Measurements from ENCODE around the gene ANKRD28.

ANKRD28 gene

GRCh38 chr3:15798533-15799245 is 910 bp upstream of the ANKRD28 start:
- Histone ChIP-seq H3K27me3 (ENCODE audit: insufficient read depth, low read depth) (no peaks in the 10 kb centered on the region), H3K36me3 (ENCODE audit: insufficient read depth) (no peaks in the 10 kb centered on the region), H3K4me3 (IDR thresholded peaks at IDR 0.05; ENCODE audit: insufficient read depth, low read depth, low read length) (no peak overlapping the region), H3K4me1 (ENCODE audit: low read depth, poor library complexity, severe bottlenecking) (peaks cover 59% of the 10 kb centered on the region), H4K20me1 (ENCODE audit: insufficient read depth) (no peaks in the 10 kb centered on the region), H3K27ac (peak overlapping the region; percentile 98), H3K4me2 (peak overlapping the region; percentile 99), H3K9ac (peak overlapping the region; percentile 82), H2AFZ (ENCODE audit: low read depth) (no peak overlapping the region), H3K79me2 (ENCODE audit: insufficient read depth, low read depth) (peaks cover 48% of the 10 kb centered on the region)
- no peak for TF ChIP-seq CTCF (conservative IDR thresholded peaks at IDR 0.05; ENCODE audit: low read depth, low read length)

- no peak; the same call in 1 of the 2 replicates for TF ChIP-seq CTCF (conservative IDR thresholded peaks at IDR 0.05; ENCODE audit: low read depth, low read length)
- Histone ChIP-seq H3K79me2 (ENCODE audit: insufficient read depth, low read depth) (peaks cover 63% of the 10 kb centered on the region), H3K27ac (peak overlapping the region; percentile 98), H3K36me3 (ENCODE audit: insufficient read depth) (no peaks in the 10 kb centered on the region), H3K4me2 (peak overlapping the region; percentile 99), H3K4me3 (IDR thresholded peaks at IDR 0.05; ENCODE audit: insufficient read depth, low read depth, low read length) (no peak overlapping the region), H3K27me3 (ENCODE audit: insufficient read depth, low read depth) (no peaks in the 10 kb centered on the region), H3K4me1 (ENCODE audit: low read depth, poor library complexity, severe bottlenecking) (peaks cover 63% of the 10 kb centered on the region), H3K9ac (peak overlapping the region; percentile 82), H4K20me1 (ENCODE audit: insufficient read depth) (no peaks in the 10 kb centered on the region), H2AFZ (ENCODE audit: low read depth) (no peak overlapping the region; the same call in 1 of the 2 replicates)
Measured at GRCh38 chr3:15796771-15797641, 773 bp downstream of the ANKRD28 start.

- H3K27ac ChIP-seq = peak overlapping the region; percentile 98
- H3K79me2 ChIP-seq (ENCODE audit: insufficient read depth, low read depth) = peaks cover 70% of the 10 kb centered on the region
- TF ChIP-seq CTCF (conservative IDR thresholded peaks at IDR 0.05; ENCODE audit: low read depth, low read length) = no peak
- no peaks in the 10 kb centered on the region for H3K36me3 ChIP-seq (ENCODE audit: insufficient read depth)
- H2AFZ ChIP-seq (ENCODE audit: low read depth) = no peak overlapping the region
- H3K27me3 ChIP-seq (ENCODE audit: insufficient read depth, low read depth) = no peaks in the 10 kb centered on the region
- peak overlapping the region; percentile 82 for H3K9ac ChIP-seq
- no peak overlapping the region for H3K4me3 ChIP-seq (IDR thresholded peaks at IDR 0.05; ENCODE audit: insufficient read depth, low read depth, low read length)
- H3K4me1 ChIP-seq (ENCODE audit: low read depth, poor library complexity, severe bottlenecking) = peaks cover 56% of the 10 kb centered on the region
- no peaks in the 10 kb centered on the region for H4K20me1 ChIP-seq (ENCODE audit: insufficient read depth)
- peak overlapping the region; percentile 99 for H3K4me2 ChIP-seq
Measured at GRCh38 chr3:15796331-15796730, 1.4 kb downstream of the ANKRD28 start.

- Histone ChIP-seq H3K4me1 (ENCODE audit: low read depth, poor library complexity, severe bottlenecking) (peaks cover 55% of the 10 kb centered on the region), H3K9ac (peak overlapping the region; percentile 82), H3K79me2 (ENCODE audit: insufficient read depth, low read depth) (peaks cover 75% of the 10 kb centered on the region), H3K27me3 (ENCODE audit: insufficient read depth, low read depth) (no peaks in the 10 kb centered on the region), H3K36me3 (ENCODE audit: insufficient read depth) (no peaks in the 10 kb centered on the region), H4K20me1 (ENCODE audit: insufficient read depth) (no peaks in the 10 kb centered on the region), H3K4me3 (IDR thresholded peaks at IDR 0.05; ENCODE audit: insufficient read depth, low read depth, low read length) (no peak overlapping the region), H3K27ac (peak overlapping the region; percentile 98), H2AFZ (ENCODE audit: low read depth) (no peak overlapping the region), H3K4me2 (peak overlapping the region; percentile 99)
- TF ChIP-seq CTCF (conservative IDR thresholded peaks at IDR 0.05; ENCODE audit: low read depth, low read length) = no peak
Measured at GRCh38 chr3:15795651-15796308, 2.0 kb downstream of the ANKRD28 start.
